ENCODE data around the gene CPN2.

GRCh38 chr3:194389269-194389668 is 38.1 kb upstream of the CPN2 start:
- TF ChIP-seq FOS (IDR thresholded peaks at IDR 0.05; ENCODE audit: borderline replicate concordance, extremely low read depth, insufficient read length) (no peak), YY1 (IDR thresholded peaks at IDR 0.05; ENCODE audit: low read depth, low read length) (no peak), MXI1 (IDR thresholded peaks at IDR 0.05; ENCODE audit: low read depth, low read length) (no peak), CTCF (IDR thresholded peaks at IDR 0.05 in 2 of 3, conservative IDR thresholded peaks at IDR 0.05 in 1 of 3; ENCODE audit: control insufficient read depth in 2 of 3, extremely low read depth in 1 of 3, insufficient read depth in 1 of 3, low read depth in 3 of 3, low read length in 3 of 3) (no peak)
